Right renal cortex interstitium (tissue), 3 donors: ENCODE results near the gene PTPRQ. TPM values are rescaled to one million over a fixed set of nuclear protein-coding genes. Genes with fewer than 3 reads are reported as not detected.
"Not testable (repeated sequence)": the region's sequence is repeated elsewhere in the genome, so short reads cannot be mapped to it uniquely, and the experiment has no call there.

Experiments used
- DNase-seq, 3 donors: peaks; one replicate each; pipeline ENCODE4 v3.0.0-alpha.2; 2013; ENCODE audit warnings: low read depth in 3 of 3, low spot score in 2 of 3
- polyA plus RNA-seq, 3 donors: library from polyadenylated mRNA; unstranded; fragments of 120-200 nt; gene quantifications; one replicate each; pipeline ENCODE4 v1.2.1, GENCODE V29; 2013; ENCODE audit not compliant: insufficient read length in 3 of 3

The PTPRQ gene
- polyA plus RNA-seq, 3 donors, result 18.7 to 25.3 (median 21.9) TPM

DNA sequence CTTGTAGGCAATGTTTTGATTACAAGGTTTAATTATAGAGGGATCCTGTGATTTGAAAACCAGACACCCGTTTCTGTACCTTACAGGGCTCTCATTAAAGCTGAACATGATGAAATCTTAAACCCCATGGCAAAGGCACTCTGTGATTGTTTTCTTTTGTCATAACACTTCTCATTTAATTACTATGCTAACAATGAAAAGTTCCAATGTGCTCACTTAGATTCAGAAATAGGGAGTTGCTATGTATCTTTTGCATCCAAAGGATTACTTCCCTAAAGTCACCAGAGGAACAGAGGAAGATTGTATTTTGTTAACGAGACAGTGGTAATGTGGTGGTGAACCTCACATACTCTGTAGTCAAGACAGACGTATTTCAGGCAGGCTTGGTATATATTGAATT is 181.9 kb downstream of the PTPRQ start:
- no peak for DNase-seq

DNA sequence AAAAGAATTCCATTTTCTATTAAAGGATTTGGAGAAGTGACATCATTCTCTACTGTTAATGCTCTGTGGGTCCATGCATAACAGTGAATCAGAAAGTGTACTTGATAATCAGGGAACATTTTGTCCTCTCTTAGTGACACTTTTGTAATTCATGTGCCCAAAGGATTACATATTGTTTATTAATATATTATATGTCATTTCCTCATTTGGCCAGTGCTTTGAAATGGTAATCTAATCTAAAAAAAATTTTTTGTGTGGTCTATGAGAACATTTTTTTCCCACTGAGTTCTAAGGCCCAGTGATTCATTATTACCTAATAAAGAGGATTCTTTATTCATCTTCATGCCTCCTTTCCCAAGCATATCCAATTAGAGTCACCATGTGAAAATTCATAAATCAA is 183.7 kb downstream of the PTPRQ start:
- no peak for DNase-seq

DNA sequence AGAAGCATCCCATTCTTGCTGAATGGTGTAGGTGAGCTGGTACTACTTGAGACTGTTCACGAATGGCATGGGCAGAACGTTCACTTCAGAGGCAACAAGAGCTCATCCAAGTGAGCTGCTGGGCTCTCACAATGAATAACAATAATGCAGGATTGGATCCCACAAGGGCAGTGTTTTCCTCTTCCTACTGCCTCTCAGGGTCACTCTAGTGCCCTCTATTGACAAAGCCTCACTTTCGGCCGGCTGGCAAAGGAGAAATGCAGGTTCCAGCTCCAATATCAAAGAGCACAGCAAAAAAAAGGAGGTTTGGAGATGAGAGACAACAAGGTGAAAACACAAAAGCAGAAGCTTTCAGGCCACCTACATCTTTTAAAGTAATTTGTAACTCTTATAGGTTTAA is 188.8 kb downstream of the PTPRQ start:
- DNase-seq, result no peak

DNA sequence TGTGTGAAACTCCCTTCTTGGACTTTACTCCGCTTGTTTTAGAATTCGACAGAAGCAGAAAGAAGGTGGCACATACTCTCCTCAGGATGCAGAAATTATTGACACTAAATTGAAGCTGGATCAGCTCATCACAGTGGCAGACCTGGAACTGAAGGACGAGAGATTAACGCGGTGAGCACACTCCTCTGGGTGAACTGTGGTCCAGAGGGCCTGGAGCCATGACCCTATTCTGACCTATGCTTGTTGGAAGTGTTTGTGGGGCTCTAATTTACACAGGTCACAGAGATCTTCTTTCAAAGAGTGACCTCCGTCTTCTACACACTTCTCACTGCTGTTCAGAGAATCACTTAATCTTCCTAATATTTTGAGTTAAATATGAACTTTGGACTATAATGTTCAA is 190.9 kb downstream of the PTPRQ start:
- no peak for DNase-seq

DNA sequence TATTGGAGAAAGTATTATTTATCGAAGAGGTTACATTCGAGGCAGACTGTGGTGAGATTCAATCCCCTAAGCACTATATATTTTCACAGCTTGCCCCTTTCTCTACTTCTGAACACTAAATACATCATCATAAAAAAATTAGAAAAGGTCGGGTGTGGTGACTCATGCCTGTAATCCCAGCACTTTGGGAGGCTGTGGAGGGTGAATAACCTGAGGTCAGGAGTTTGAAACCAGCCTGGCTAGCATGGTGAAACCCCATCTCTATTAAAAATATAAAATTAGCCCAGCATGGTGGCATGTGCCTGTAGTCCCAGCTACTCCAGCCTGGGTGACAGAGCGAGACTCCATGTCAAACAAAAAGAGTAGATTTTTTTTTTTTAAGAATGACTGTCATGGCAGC is 192.8 kb downstream of the PTPRQ start:
- DNase-seq, result no peak

DNA sequence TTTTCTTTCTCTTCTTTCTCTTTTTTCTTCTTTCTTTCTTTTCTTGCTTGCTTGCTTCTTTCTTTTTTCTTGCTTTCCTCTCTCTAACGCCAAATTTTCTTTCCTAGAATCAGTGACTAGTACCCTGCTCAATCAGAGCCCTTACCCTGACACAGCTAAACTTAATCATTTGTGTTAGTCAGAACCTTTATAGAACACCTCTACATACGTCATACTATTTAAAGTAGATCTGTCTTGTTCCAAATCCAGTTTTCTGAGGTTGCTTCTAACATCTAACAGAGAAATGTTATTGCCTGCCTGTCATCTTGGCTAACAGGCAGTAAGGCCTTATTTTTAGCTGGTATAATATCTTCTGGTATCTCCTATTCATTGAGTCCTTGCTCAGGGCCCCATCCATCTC is 197.9 kb downstream of the PTPRQ start:
- DNase-seq, result no peak

DNA sequence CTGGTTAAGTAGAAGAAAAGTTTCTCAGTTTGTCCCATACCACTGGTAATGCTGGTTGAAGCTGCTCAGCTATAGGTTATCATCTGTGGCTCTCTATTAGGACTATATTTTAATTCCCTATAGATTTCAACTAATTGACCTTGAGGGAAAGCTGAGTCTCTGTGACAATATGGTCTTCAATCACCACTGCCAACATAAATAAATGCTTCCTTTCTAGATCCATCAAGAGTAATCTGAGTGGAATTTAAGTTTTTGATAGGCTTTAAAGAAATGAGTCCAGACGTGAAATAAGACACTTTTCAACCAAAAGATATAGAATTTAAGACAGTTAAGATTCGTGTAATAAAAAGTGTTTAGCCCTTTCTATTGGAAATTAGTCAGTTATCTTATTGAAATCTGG is 199.9 kb downstream of the PTPRQ start:
- DNase-seq, result no peak

DNA sequence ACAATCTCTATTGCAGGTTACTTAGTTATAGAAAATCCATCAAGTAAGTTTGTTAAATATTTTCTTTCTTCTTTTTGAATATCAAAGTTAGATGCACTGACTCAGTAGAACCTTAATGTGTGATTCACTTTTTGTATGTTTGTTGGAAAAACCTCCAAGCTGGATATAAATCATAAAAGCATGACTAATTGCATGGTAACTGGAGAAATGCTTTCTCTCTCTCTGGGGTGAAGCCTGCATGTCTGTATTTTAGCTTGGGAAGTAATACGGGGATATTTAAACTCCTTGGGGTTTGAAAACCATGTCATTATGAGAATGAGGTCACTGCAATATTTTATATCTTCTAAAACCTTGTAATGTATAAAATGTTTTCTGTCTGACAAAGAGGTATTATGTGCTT is 204.8 kb downstream of the PTPRQ start:
- DNase-seq, result no peak

DNA sequence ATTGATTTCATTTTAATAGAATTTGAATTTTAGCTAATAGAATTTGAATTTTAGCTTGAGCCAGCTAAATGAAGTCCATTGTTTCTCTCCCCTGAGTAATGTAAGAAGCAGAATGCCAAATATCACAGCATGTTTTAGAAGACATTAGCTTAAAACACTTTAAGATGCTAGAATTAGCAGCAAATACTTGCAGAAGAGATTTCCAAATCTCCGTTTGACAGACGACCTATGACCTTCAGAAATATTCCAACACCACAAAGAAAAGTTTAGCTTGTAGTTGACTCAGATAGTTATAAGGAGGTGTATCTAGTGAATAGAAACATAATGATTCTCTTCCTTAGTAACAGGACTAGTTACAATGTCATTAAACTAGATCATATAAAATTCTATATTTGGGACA is 211.7 kb downstream of the PTPRQ start:
- DNase-seq, result no peak

DNA sequence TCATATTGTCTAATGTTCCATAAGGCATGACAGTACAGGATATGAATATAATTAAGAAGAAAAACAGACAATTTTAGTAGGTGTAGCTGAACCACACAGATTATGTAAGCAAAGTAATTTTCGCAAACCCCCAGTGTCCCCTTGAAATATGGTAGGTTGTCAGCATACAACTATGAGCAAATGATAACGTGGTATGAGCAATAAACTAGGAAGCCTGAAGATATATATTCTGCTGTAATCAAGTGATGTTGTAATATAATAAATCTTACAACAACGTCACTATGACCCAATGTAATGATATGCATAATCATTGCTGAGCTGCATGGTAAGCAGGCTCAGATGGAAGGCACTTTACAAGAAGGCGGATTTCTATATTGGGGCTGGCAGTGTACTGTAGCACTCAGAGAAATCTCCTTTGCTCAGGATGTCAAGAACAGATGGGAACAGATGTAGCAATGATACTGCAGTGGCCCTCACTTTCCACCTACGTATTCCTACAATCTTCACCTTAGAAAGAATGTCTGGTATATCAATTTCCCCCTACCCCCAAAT is 215.6 kb downstream of the PTPRQ start:
- no peak for DNase-seq

DNA sequence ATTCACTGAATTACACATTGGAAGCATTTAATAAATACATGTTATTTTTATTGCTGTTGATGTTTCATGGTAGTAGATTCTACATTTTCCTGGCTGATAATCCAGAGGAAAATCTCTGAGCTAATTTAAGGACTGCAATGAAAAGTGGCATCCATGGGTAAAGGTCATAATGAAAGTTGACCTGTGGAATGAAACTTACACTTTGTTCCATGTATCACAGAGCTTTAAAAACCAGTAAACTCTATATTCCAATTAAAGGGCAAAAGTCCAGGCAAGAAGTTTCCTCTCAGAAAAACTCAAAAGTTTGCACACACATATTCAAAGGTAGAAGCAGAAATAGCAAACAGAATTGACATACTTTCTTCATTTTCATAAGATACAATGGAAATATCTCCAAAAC is 218.6 kb downstream of the PTPRQ start:
- no peak for DNase-seq

DNA sequence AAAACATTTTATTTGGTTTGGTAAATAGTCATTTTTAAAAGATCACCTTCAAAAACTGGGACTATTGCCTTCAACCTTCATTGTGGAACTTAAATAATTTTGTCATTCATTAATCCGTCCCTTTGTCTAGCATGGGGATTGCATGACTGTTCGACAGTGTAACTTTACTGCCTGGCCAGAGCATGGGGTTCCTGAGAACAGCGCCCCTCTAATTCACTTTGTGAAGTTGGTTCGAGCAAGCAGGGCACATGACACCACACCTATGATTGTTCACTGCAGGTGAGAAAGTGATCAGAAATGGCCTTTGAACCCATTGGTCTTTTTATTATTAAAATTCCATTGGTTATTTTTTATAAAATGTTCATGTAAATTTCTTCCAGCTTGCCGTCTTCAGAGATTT is 226.2 kb downstream of the PTPRQ start:
- no peak for DNase-seq

DNA sequence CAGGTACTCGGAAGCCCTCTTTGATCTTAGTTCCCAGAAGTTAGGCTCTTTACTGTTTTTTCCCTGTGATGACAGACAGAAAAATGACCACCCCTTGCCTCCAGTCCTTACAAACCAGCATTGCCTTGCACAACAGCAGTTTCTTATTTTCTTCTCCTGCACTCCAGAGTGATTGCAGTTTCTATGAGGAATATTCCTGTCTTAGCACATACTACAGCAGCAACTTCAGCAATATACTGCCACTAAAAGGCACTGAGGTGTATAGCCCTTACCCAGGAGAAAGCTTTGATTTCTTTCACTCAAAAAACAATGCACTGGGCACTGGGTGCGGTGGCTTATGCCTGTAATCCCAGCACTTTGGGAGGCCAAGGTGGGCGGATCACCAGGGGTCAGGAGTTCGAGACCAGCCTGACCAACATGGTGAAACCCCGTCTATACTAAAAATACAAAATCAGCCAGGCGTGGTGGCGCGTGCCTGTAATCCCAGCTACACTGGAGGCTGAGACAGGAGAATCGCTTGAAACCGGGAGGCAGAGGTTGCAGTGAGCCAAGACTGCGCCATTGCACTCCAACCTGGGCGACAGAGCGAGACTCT is 232.1 kb downstream of the PTPRQ start:
- not testable (repeated sequence) for DNase-seq

DNA sequence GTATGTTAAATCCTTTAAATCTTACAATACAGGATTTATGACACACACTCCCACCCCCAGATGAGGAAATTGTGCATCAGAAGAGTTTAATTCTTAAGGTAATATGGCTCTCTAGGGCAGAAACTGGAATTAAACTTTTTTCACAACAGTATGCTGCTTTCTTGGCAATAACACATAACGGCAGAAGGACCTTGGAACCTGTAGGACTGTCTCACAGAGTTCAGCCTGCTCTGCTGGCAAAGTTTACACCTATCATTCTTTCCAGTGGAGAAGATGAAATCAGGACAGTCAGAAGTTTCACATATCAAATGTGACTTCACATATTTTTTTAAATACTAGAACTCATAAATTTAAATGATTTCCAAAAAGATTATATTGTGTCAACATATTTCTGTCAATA is 232.8 kb downstream of the PTPRQ start:
- DNase-seq, result no peak

DNA sequence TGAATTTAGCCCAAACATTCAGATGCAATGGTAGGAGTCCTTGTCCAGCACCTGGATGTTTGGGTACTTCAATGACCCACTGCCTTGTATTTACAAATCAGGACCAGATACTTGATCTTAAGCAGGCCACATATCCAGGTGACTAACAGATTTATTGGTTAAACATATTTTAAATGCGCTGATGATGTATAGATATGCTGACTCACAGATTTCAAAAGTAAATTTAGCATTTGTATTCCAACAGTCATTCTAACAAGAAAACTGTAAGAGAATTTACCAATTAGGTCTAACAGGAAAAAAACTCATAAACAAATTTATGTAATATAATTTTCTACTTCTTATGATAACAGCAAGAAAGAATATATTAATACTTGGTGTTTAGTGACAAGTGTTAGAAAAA is 234.0 kb downstream of the PTPRQ start:
- no peak for DNase-seq

DNA sequence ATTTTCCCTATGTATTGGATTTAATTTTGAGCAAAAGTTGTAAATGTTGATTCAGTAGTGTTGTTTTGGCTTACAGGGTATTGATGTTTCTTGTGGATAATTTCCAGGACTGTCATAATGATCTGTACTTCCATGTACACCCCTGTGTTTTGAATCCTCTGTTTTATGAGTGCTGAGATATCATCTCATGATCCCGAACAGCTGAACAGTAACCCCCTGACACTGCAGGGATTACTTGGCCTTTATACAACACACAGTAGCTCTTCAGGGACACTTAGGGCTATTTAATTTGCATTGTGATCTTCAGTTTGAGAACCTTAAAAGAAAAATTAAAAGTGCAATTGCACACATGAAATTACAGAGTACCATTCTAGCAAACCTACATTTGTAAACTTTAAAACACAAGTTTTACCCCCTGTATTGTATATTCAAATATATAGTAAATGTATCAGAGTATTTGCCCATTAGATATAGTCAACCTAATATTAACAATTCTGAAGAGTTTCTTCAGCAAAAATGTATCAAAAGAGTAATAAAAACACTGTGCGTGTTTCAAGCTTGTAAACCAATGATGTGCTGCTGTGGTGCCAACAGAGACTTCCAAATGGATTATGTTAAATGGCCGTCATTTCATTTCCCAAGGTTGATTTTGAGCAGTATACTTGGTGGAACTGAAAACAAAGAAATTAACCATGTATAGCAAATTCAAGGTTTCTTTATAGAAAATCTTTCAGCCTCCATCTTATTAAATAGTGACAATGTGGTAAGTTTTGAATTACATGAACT is 235.5 kb downstream of the PTPRQ start:
- no peak for DNase-seq

DNA sequence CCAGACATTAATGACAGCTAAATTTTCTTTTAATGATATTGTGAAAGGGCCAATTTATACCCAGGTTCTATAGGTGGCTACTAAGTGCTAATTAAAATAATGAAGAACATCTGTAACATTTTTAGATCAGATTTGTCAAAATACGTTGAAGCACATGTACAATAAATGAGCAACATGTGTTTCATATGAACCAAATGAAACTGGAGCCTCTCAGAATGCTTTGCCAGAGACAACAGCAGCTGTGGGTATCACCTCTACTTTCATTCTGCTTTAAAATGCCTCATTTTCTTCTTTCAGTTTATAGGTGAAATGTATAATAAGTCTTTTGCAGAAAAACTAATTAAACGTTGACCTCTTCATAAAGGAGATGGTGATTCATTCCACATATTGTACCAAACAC is 237.3 kb downstream of the PTPRQ start:
- DNase-seq, result no peak

DNA sequence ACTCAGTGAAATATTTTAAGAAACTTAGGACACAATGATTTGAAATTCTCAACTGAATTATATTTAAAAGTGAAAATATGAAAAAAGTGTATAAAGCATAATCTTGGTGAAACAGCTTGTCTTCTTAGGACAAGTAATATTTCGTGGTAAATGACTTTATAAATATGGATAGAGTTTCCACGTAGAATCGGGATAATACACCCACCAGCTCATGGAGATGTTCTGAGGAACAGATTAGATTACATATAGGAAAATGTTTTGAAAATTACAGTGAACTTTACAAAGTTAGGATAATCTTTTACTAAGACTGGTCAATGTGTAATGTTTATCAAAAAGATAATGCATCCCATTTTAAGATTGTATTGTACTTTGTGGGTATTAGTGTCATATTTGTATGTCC is 237.8 kb downstream of the PTPRQ start:
- no peak for DNase-seq

DNA sequence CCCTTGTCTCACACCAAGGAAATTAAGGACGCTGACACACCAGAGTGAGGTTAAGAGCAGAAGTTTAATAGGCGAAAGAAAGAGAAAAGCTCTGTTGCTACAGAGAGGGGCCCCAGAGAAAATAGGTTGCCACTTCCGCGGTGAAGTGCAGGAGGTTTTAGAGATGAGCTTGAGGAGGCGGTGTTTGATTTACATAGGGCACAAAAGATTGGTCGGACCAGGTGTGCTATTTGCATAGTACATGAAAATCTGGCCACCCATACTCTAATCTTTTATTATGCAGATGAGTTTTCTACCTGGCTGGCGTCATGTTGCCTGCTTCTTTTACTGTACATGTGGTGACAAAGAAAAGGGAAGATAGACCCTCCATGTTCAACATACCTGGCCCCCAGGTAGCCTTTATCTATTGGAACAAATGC is 240.1 kb downstream of the PTPRQ start:
- no peak for DNase-seq

DNA sequence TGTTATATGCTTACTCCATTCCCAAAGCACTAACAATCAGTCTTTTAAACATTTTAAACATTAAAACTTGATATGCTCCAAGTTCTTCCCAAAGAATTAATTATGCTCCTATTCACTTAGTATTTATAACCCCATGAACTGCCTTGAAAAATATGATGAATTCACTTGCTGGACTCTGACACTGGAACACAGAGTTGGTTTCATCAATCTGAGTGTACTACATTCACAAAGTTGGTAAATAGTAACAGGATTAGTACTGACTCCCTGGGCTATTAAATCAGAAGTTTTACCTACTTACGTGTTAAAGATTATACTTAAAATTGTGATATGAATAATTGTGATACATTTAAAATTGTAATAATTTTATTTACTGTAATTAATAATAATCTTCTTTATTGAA is 246.1 kb downstream of the PTPRQ start:
- DNase-seq, result no peak

DNA sequence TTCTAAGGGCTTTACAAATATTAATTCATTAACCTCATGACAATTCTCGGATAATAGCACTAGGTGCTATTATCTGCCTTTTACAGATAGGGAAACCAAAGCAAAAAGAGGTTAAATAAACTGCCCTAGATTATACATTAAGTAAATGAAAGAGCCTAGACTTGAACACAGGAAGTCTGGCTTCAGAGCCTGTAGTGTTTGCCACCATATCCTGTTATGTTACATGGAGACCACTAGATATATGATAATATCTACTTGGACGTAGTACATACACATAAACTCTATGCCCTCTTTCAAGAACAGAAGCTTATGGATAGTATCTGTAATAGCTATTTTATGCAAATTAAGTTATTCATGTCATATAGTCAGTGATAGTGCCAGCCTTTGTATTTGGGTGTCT is 246.5 kb downstream of the PTPRQ start:
- DNase-seq, result no peak

DNA sequence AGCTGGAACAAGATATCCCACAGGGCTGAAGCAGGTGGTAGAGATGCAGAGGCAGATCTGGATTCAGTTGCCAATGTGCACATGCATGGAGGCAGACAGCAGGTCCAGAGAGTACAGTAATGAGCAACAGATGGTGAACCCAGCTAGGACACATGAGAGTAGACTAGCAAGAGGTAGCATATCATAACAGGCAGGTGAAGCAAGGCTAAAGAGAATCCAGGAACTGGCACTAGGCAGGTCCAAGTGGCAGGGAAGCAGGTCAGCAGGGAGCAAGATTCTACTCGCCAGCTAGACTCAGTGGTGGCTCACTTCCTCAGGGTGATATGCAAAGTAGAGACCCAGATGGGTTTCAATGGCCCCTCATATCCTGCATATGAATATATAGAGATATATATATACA is 248.1 kb downstream of the PTPRQ start:
- no peak for DNase-seq
